ENCODE measurements around the gene HEATR5B.
A peak's percentile ranks its signal among the peaks of the same experiment; 100 is the strongest.

The HEATR5B gene

GRCh38 chr2:37098416-37099118 lies 14.4 kb upstream of the HEATR5B start:
- Histone ChIP-seq H3K79me2 (ENCODE audit: insufficient read depth, low read depth) (no peaks in the 10 kb centered on the region), H3K36me3 (ENCODE audit: insufficient read depth) (peaks cover 14% of the 10 kb centered on the region; the same call in 1 of the 2 replicates), H3K27me3 (ENCODE audit: insufficient read depth, low read depth) (no peaks in the 10 kb centered on the region), H4K20me1 (ENCODE audit: insufficient read depth) (no peaks in the 10 kb centered on the region), H3K27ac (no peak overlapping the region), H3K4me2 (peak overlapping the region; percentile 34), H3K4me1 (ENCODE audit: low read depth, poor library complexity, severe bottlenecking) (peaks cover 25% of the 10 kb centered on the region), H3K9ac (no peak overlapping the region), H3K4me3 (IDR thresholded peaks at IDR 0.05; ENCODE audit: insufficient read depth, low read depth, low read length) (peak overlapping the region; percentile 47), H2AFZ (ENCODE audit: low read depth) (no peak overlapping the region)
- no peak for TF ChIP-seq CTCF (conservative IDR thresholded peaks at IDR 0.05; ENCODE audit: low read depth, low read length)

GRCh38 chr2:37096568-37096967 lies 12.4 kb upstream of the HEATR5B start:
- no peaks in the 10 kb centered on the region for H4K20me1 ChIP-seq (ENCODE audit: insufficient read depth)
- no peak overlapping the region for H3K27ac ChIP-seq
- H3K4me1 ChIP-seq (ENCODE audit: low read depth, poor library complexity, severe bottlenecking) = peaks cover 45% of the 10 kb centered on the region
- TF ChIP-seq CTCF (conservative IDR thresholded peaks at IDR 0.05; ENCODE audit: low read depth, low read length) = no peak
- H3K9ac ChIP-seq = no peak overlapping the region
- H3K36me3 ChIP-seq (ENCODE audit: insufficient read depth) = peaks cover 18% of the 10 kb centered on the region; the same call in 1 of the 2 replicates
- no peak overlapping the region for H2AFZ ChIP-seq (ENCODE audit: low read depth)
- no peak overlapping the region for H3K4me2 ChIP-seq
- no peak overlapping the region for H3K4me3 ChIP-seq (IDR thresholded peaks at IDR 0.05; ENCODE audit: insufficient read depth, low read depth, low read length)
- H3K79me2 ChIP-seq (ENCODE audit: insufficient read depth, low read depth) = no peaks in the 10 kb centered on the region
- no peaks in the 10 kb centered on the region for H3K27me3 ChIP-seq (ENCODE audit: insufficient read depth, low read depth)

GRCh38 chr2:37091873-37092272 lies 7.7 kb upstream of the HEATR5B start:
- peak overlapping the region; percentile 24; the same call in 1 of the 2 replicates for H3K9ac ChIP-seq
- TF ChIP-seq CTCF (conservative IDR thresholded peaks at IDR 0.05; ENCODE audit: low read depth, low read length) = no peak
- H3K79me2 ChIP-seq (ENCODE audit: insufficient read depth, low read depth) = no peaks in the 10 kb centered on the region; the same call in 1 of the 2 replicates
- H3K4me2 ChIP-seq = peak overlapping the region; percentile 86
- H3K27ac ChIP-seq = peak overlapping the region; percentile 61
- peak overlapping the region; percentile 11; the same call in 1 of the 2 replicates for H2AFZ ChIP-seq (ENCODE audit: low read depth)
- H3K4me1 ChIP-seq (ENCODE audit: low read depth, poor library complexity, severe bottlenecking) = peaks cover 68% of the 10 kb centered on the region
- H4K20me1 ChIP-seq (ENCODE audit: insufficient read depth) = no peaks in the 10 kb centered on the region
- H3K36me3 ChIP-seq (ENCODE audit: insufficient read depth) = peaks cover 18% of the 10 kb centered on the region; the same call in 1 of the 2 replicates
- H3K27me3 ChIP-seq (ENCODE audit: insufficient read depth, low read depth) = no peaks in the 10 kb centered on the region
- no peak overlapping the region for H3K4me3 ChIP-seq (IDR thresholded peaks at IDR 0.05; ENCODE audit: insufficient read depth, low read depth, low read length)

GRCh38 chr2:37090019-37090477 lies 5.9 kb upstream of the HEATR5B start:
- Histone ChIP-seq H2AFZ (ENCODE audit: low read depth) (0 out of 2 replicates have a peak overlapping the region, but pooled peaks have one; percentile 1), H3K27me3 (ENCODE audit: insufficient read depth, low read depth) (no peaks in the 10 kb centered on the region), H3K27ac (peak overlapping the region; percentile 61), H3K4me2 (peak overlapping the region; percentile 86), H4K20me1 (ENCODE audit: insufficient read depth) (no peaks in the 10 kb centered on the region), H3K9ac (no peak overlapping the region), H3K4me3 (IDR thresholded peaks at IDR 0.05; ENCODE audit: insufficient read depth, low read depth, low read length) (no peak overlapping the region), H3K79me2 (ENCODE audit: insufficient read depth, low read depth) (peaks cover 15% of the 10 kb centered on the region; the same call in 1 of the 2 replicates), H3K4me1 (ENCODE audit: low read depth, poor library complexity, severe bottlenecking) (peaks cover 80% of the 10 kb centered on the region), H3K36me3 (ENCODE audit: insufficient read depth) (peaks cover 12% of the 10 kb centered on the region; the same call in 1 of the 2 replicates)
- no peak for TF ChIP-seq CTCF (conservative IDR thresholded peaks at IDR 0.05; ENCODE audit: low read depth, low read length)
